Mucosa of rectum (tissue), 2 donors: ENCODE measurements around the gene WWC2.

Experiments
- H3K27ac ChIP-seq, 2 donors: one replicate each; pipeline ENCODE4 v1.7.0; 2013; ENCODE audit warnings: inconsistent platforms in 2 of 2, low read depth in 2 of 2, low read length in 2 of 2
- H3K27me3 ChIP-seq, 2 donors: one replicate each; pipeline ENCODE4 v1.7.0; 2013; ENCODE audit warnings: low read length in 2 of 2; ENCODE audit not compliant: control insufficient read depth in 2 of 2, insufficient read depth in 2 of 2
- H3K36me3 ChIP-seq, 2 donors: one replicate each; pipeline ENCODE4 v1.7.0; 2013; ENCODE audit warnings: low read length in 2 of 2; ENCODE audit not compliant: control insufficient read depth in 2 of 2, insufficient read depth in 2 of 2
- H3K4me1 ChIP-seq, 2 donors: one replicate each; pipeline ENCODE4 v1.7.0; 2013; ENCODE audit warnings: low read length in 2 of 2, mild to moderate bottlenecking in 1 of 2; ENCODE audit not compliant: control insufficient read depth in 2 of 2, insufficient read depth in 2 of 2
- H3K4me3 ChIP-seq, 2 donors: one replicate each; pipeline ENCODE4 v1.7.0; 2013; ENCODE audit warnings: low read length in 2 of 2
- H3K9ac ChIP-seq, 2 donors: one replicate each; pipeline ENCODE4 v1.7.0; 2013; ENCODE audit warnings: low read length in 2 of 2, low read depth in 1 of 2, mild to moderate bottlenecking in 1 of 2
- H3K9me3 ChIP-seq, 2 donors: one replicate each; pipeline ENCODE4 v1.7.0; 2013; ENCODE audit warnings: low read length in 2 of 2; ENCODE audit not compliant: control insufficient read depth in 2 of 2
- donor health status: healthy.
- donor health status: Normal muscosa, but diverticular disease.

The WWC2 gene

GRCh38 chr4:183284258-183284785 lies 185.3 kb downstream of the WWC2 start:
- Histone ChIP-seq H3K27ac (no peak overlapping the region), H3K4me3 (no peak overlapping the region), H3K36me3 (no peaks in the 10 kb centered on the region), H3K27me3 (no peaks in the 10 kb centered on the region), H3K4me1 (no peaks in the 10 kb centered on the region), H3K9ac (no peak overlapping the region), H3K9me3 (no peaks in the 10 kb centered on the region)

- H3K36me3 ChIP-seq, result no peaks in the 10 kb centered on the region
- no peaks in the 10 kb centered on the region for H3K4me1 ChIP-seq
- no peaks in the 10 kb centered on the region for H3K9me3 ChIP-seq
- H3K4me3 ChIP-seq, result no peak overlapping the region
- H3K27ac ChIP-seq, result no peak overlapping the region
- no peak overlapping the region for H3K9ac ChIP-seq
- H3K27me3 ChIP-seq, result no peaks in the 10 kb centered on the region
Observed at GRCh38 chr4:183284965-183285364, 185.9 kb downstream of the WWC2 start.

GRCh38 chr4:183285886-183286285 lies 186.8 kb downstream of the WWC2 start:
- H3K27me3 ChIP-seq, result no peaks in the 10 kb centered on the region
- H3K4me3 ChIP-seq, result no peak overlapping the region
- no peak overlapping the region for H3K9ac ChIP-seq
- no peaks in the 10 kb centered on the region for H3K36me3 ChIP-seq
- H3K27ac ChIP-seq, result no peak overlapping the region
- no peaks in the 10 kb centered on the region for H3K9me3 ChIP-seq
- no peaks in the 10 kb centered on the region for H3K4me1 ChIP-seq

- no peak overlapping the region for H3K27ac ChIP-seq
- no peaks in the 10 kb centered on the region for H3K4me1 ChIP-seq
- H3K36me3 ChIP-seq, result no peaks in the 10 kb centered on the region
- H3K9ac ChIP-seq, result no peak overlapping the region
- no peaks in the 10 kb centered on the region for H3K9me3 ChIP-seq
- no peak overlapping the region for H3K4me3 ChIP-seq
- no peaks in the 10 kb centered on the region for H3K27me3 ChIP-seq
Observed at GRCh38 chr4:183286590-183287308, 187.7 kb downstream of the WWC2 start.

GRCh38 chr4:183287309-183287659 lies 188.2 kb downstream of the WWC2 start:
- Histone ChIP-seq H3K4me1 (no peaks in the 10 kb centered on the region), H3K36me3 (no peaks in the 10 kb centered on the region)

GRCh38 chr4:183287677-183288076 lies 188.6 kb downstream of the WWC2 start:
- Histone ChIP-seq H3K36me3 (no peaks in the 10 kb centered on the region), H3K9me3 (no peaks in the 10 kb centered on the region), H3K27ac (no peak overlapping the region), H3K9ac (no peak overlapping the region), H3K27me3 (no peaks in the 10 kb centered on the region), H3K4me3 (no peak overlapping the region), H3K4me1 (no peaks in the 10 kb centered on the region)

More at GRCh38 chr4:183287309-183287659, 188.2 kb downstream of the WWC2 start:
- Histone ChIP-seq H3K27me3 (no peaks in the 10 kb centered on the region), H3K9me3 (no peaks in the 10 kb centered on the region), H3K9ac (no peak overlapping the region), H3K27ac (no peak overlapping the region), H3K4me3 (no peak overlapping the region)

- Histone ChIP-seq H3K4me1 (no peaks in the 10 kb centered on the region), H3K4me3 (no peak overlapping the region), H3K9ac (no peak overlapping the region), H3K36me3 (no peaks in the 10 kb centered on the region), H3K27ac (no peak overlapping the region), H3K27me3 (no peaks in the 10 kb centered on the region), H3K9me3 (no peaks in the 10 kb centered on the region)
Observed at GRCh38 chr4:183288955-183289354, 189.9 kb downstream of the WWC2 start.

- Histone ChIP-seq H3K36me3 (no peaks in the 10 kb centered on the region), H3K27ac (no peak overlapping the region), H3K9ac (no peak overlapping the region), H3K4me1 (no peaks in the 10 kb centered on the region), H3K9me3 (no peaks in the 10 kb centered on the region), H3K4me3 (no peak overlapping the region), H3K27me3 (no peaks in the 10 kb centered on the region)
Observed at GRCh38 chr4:183289688-183290087, 190.6 kb downstream of the WWC2 start.

GRCh38 chr4:183291070-183291469 lies 192.0 kb downstream of the WWC2 start:
- Histone ChIP-seq H3K27ac (no peak overlapping the region), H3K4me3 (no peak overlapping the region), H3K9ac (no peak overlapping the region), H3K27me3 (no peaks in the 10 kb centered on the region), H3K4me1 (no peaks in the 10 kb centered on the region), H3K36me3 (no peaks in the 10 kb centered on the region), H3K9me3 (no peaks in the 10 kb centered on the region)

- H3K27ac ChIP-seq, result no peak overlapping the region
- no peaks in the 10 kb centered on the region for H3K4me1 ChIP-seq
- H3K9ac ChIP-seq, result no peak overlapping the region
- no peak overlapping the region for H3K4me3 ChIP-seq
- H3K27me3 ChIP-seq, result no peaks in the 10 kb centered on the region
- no peaks in the 10 kb centered on the region for H3K36me3 ChIP-seq
- H3K9me3 ChIP-seq, result no peaks in the 10 kb centered on the region
Observed at GRCh38 chr4:183295711-183296110, 196.7 kb downstream of the WWC2 start.
